Hepatocyte (in vitro differentiated cells): Measurements from ENCODE around the gene SLC1A2. TPM values are rescaled to one million over a fixed set of nuclear protein-coding genes. Genes with fewer than 3 reads are reported as not detected.

Experiments used
- DNase-seq: peaks from one replicate; pipeline ENCODE4 v3.0.0-alpha.2; 2016; ENCODE audit warnings: low spot score
- H2AFZ ChIP-seq: fragments of 200-600 bp; sonication (generic); 2 replicates; pipeline ENCODE4 v1.6.0; 2016; ENCODE audit warnings: antibody characterized with exemption, mild to moderate bottlenecking
- H3K27ac ChIP-seq: fragments of 200-600 bp; sonication (generic); 2 replicates; pipeline ENCODE4 v1.5.1; 2016; ENCODE audit warnings: mild to moderate bottlenecking
- H3K27me3 ChIP-seq: fragments of 200-600 bp; sonication (generic); 2 replicates; pipeline ENCODE4 v1.6.1; 2016
- H3K36me3 ChIP-seq: fragments of 200-600 bp; sonication (generic); replicated peaks from 2 replicates; pipeline ENCODE4 v1.5.1; 2016; ENCODE audit warnings: low read depth; ENCODE audit not compliant: insufficient read depth
- H3K4me1 ChIP-seq: fragments of 200-600 bp; sonication (generic); 2 replicates; pipeline ENCODE4 v1.5.1; 2016; ENCODE audit warnings: mild to moderate bottlenecking, moderate library complexity; ENCODE audit not compliant: insufficient read depth
- H3K4me2 ChIP-seq: fragments of 200-600 bp; sonication (generic); 2 replicates; pipeline ENCODE4 v1.6.0; 2016
- H3K4me3 ChIP-seq: fragments of 200-600 bp; sonication (generic); 2 replicates; pipeline ENCODE4 v1.5.1; 2016; ENCODE audit warnings: mild to moderate bottlenecking
- H3K79me2 ChIP-seq: fragments of 200-600 bp; sonication (generic); 2 replicates; pipeline ENCODE4 v1.6.0; 2017; ENCODE audit warnings: mild to moderate bottlenecking
- H3K9me2 ChIP-seq: fragments of 200-600 bp; sonication (generic); replicated peaks from 2 replicates; pipeline ENCODE4 v1.6.0; 2017; ENCODE audit warnings: mild to moderate bottlenecking; ENCODE audit not compliant: insufficient read depth
- H3K9me3 ChIP-seq: fragments of 200-600 bp; sonication (generic); 2 replicates; pipeline ENCODE4 v1.5.1; 2016; ENCODE audit warnings: low read depth, mild to moderate bottlenecking
- H4K20me1 ChIP-seq: fragments of 200-600 bp; sonication (generic); 2 replicates; pipeline ENCODE4 v1.6.0; 2016; ENCODE audit warnings: mild to moderate bottlenecking; ENCODE audit not compliant: insufficient read depth, poor library complexity, severe bottlenecking
- CTCF ChIP-seq: fragments of 200-600 bp; sonication (generic); IDR thresholded peaks from 2 replicates; pipeline ENCODE4 v1.5.1; 2016; ENCODE audit warnings: antibody characterized with exemption, mild to moderate bottlenecking; ENCODE audit not compliant: poor library complexity
- EZH2 ChIP-seq: fragments of 200-600 bp; sonication (generic); IDR thresholded peaks from 2 replicates; pipeline ENCODE4 v1.6.1; 2016; ENCODE audit warnings: antibody characterized with exemption, mild to moderate bottlenecking, borderline replicate concordance
- EZH2phosphoT487 ChIP-seq: fragments of 200-600 bp; sonication (generic); IDR thresholded peaks from one replicate; pipeline ENCODE4 v1.6.1; 2018; ENCODE audit warnings: antibody characterized with exemption, mild to moderate bottlenecking, low read depth, moderate library complexity; ENCODE audit not compliant: unreplicated experiment, severe bottlenecking
- WGBS: methylation state at CpG from one replicate; pipeline ENCODE4 v1.1.6; 2016; ENCODE audit warnings: low lambda C conversion rate; ENCODE audit errors: missing lambda C conversion rate; 5-methylcytosine and 5-hydroxymethylcytosine counted together
- polyA plus RNA-seq: library from polyadenylated mRNA; unstranded; fragments of >200 nt; fragmentation: Nextera tagmentation; extraction: Ambion mirVana; gene quantifications from 2 replicates; pipeline ENCODE4 v1.2.1, GENCODE V29; 2016
- total RNA-seq: library from RNA; depleted of rRNA; stranded (reverse); fragments of >200 nt; gene quantifications from 2 replicates; pipeline ENCODE4 v1.2.3, GENCODE V29; 2014

Gene SLC1A2
- total and polyA plus RNA-seq, 2 experiments from 2014 or later = 0.59 to 2.9 TPM

GRCh38 chr11:35270342-35270741 is 149.0 kb downstream of the SLC1A2 start:
- Histone ChIP-seq H3K27me3 (no peaks in the 10 kb centered on the region), H2AFZ (no peak overlapping the region), H3K4me3 (no peak overlapping the region), H3K79me2 (no peaks in the 10 kb centered on the region), H3K4me2 (no peak overlapping the region), H3K27ac (no peak overlapping the region), H4K20me1 (no peaks in the 10 kb centered on the region), H3K9me3 (no peaks in the 10 kb centered on the region), H3K36me3 (no peaks in the 10 kb centered on the region), H3K4me1 (peaks cover 5% of the 10 kb centered on the region), H3K9me2 (no peaks in the 10 kb centered on the region)
- TF ChIP-seq EZH2 (no peak), EZH2phosphoT487 (no peak), CTCF (no peak)
- 39% methylated on average over 1 of the region's 1 CpG for WGBS
- DNase-seq = no peak

DNA sequence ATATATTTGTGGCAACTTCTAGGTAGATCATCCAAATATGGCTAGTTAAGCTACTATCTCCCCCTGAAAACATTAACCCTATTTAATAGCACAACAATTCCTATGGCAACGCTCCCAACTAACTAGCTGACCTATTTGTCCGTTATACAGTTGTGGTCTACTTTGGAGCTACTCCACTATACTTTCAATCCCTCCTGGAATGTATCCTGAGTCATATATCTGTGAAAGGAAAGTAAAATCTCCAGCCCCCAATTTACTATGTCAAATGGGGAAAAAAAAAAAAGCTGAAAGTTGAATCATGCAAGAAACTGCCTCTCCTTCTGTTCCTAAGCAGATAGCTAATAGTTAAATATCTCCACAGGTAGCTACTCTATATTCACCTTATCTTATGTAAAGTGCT is 151.9 kb downstream of the SLC1A2 start:
- Histone ChIP-seq H3K4me2 (no peak overlapping the region), H3K9me2 (no peaks in the 10 kb centered on the region), H3K27ac (no peak overlapping the region), H2AFZ (no peak overlapping the region), H3K4me3 (no peak overlapping the region), H3K79me2 (no peaks in the 10 kb centered on the region), H4K20me1 (no peaks in the 10 kb centered on the region), H3K27me3 (no peaks in the 10 kb centered on the region), H3K36me3 (no peaks in the 10 kb centered on the region), H3K9me3 (no peaks in the 10 kb centered on the region), H3K4me1 (no peaks in the 10 kb centered on the region)
- DNase-seq = no peak
- 94% methylated on average over 2 of the region's 2 CpGs for WGBS
- no peak for TF ChIP-seq EZH2
- no peak for TF ChIP-seq EZH2phosphoT487
- TF ChIP-seq CTCF = no peak

DNA sequence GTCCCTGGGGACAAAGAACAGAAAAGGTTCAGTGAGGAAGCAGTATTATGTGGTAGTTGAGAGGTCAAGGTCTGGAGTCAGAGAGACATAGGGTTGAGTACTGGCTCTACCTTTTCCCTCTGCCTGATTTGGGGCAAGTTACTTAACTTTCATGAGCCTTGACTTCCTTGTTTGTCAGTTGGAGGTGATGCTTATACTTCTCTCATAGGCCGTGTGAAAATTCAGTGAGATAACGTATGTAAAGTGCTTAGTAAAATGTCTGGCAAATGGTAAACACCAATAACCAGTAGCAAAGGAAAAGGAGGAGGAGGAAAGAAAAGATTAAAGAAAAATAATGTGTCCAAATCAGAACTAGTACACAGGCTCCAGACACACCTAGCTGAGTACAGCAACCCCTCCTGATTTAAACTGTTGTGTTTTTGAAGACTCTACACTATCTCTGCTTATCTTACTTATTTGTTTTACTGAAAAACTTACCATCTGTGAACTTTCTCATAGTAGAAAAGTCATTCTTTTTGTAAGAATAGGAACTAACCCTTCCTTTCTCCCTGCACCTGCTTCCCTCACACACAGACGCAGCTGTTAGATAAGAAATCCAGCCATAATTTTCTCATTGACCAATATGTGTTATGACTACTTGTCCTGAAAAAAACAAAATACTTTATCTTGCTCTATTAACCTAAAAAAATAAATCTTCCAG is 153.5 kb downstream of the SLC1A2 start:
- Histone ChIP-seq H3K27me3 (no peaks in the 10 kb centered on the region), H4K20me1 (no peaks in the 10 kb centered on the region), H3K4me2 (no peak overlapping the region), H3K9me3 (no peaks in the 10 kb centered on the region), H3K4me3 (no peak overlapping the region), H3K27ac (no peak overlapping the region), H2AFZ (no peak overlapping the region), H3K36me3 (no peaks in the 10 kb centered on the region), H3K4me1 (no peaks in the 10 kb centered on the region), H3K9me2 (no peaks in the 10 kb centered on the region), H3K79me2 (no peaks in the 10 kb centered on the region)
- 90% methylated on average over 3 of the region's 3 CpGs for WGBS
- no peak for DNase-seq
- TF ChIP-seq CTCF = no peak
- TF ChIP-seq EZH2 = no peak
- no peak for TF ChIP-seq EZH2phosphoT487

DNA sequence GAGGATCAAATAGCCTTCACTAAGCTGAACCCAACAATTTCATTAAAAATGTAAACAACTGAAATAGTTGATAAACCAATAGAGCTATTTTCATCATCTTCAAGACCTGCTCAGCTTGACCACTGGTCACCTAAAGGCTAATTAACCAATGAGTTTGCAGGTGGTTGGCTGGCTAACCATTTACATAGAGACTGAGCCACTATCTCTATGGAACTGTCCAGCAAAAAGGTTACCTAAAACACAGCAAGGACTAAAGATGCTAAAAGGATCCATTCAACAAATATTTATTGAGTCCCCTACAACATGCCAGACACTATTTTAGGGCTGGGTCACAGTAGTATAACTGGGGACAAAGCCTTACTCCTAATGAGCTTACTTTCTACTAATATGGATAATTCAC is 156.6 kb downstream of the SLC1A2 start:
- Histone ChIP-seq H4K20me1 (no peaks in the 10 kb centered on the region), H3K36me3 (no peaks in the 10 kb centered on the region), H3K27me3 (no peaks in the 10 kb centered on the region), H3K9me3 (no peaks in the 10 kb centered on the region), H2AFZ (no peak overlapping the region), H3K79me2 (no peaks in the 10 kb centered on the region), H3K27ac (no peak overlapping the region), H3K4me1 (no peaks in the 10 kb centered on the region), H3K4me2 (no peak overlapping the region), H3K4me3 (no peak overlapping the region), H3K9me2 (no peaks in the 10 kb centered on the region)
- TF ChIP-seq CTCF = no peak
- no peak for DNase-seq
